Measurements from ENCODE around the gene TESPA1. TPM values are rescaled to one million over a fixed set of nuclear protein-coding genes. Genes with fewer than 3 reads are reported as not detected.

Gene TESPA1
- total RNA-seq, 1 donor from 2014 or later, result not detected

GRCh38 chr12:55017416-55017925 is 32.9 kb upstream of the TESPA1 start:
- Mint-ChIP-seq H3K27me3 (peaks cover 30% of the 10 kb centered on the region), H3K4me3 (no peak overlapping the region), H3K36me3 (no peaks in the 10 kb centered on the region), H3K4me1 (ENCODE audit: unreplicated experiment) (peaks cover 3% of the 10 kb centered on the region), H3K27ac (no peak overlapping the region), H3K9me3 (no peaks in the 10 kb centered on the region)
- TF ChIP-seq CTCF (conservative IDR thresholded peaks at IDR 0.05), result no peak
- DNase-seq (ENCODE audit: extremely low spot score, unreplicated experiment), result no peak

- Mint-ChIP-seq H3K36me3 (no peaks in the 10 kb centered on the region), H3K27me3 (peaks cover 31% of the 10 kb centered on the region), H3K9me3 (no peaks in the 10 kb centered on the region), H3K27ac (no peak overlapping the region), H3K4me3 (no peak overlapping the region), H3K4me1 (ENCODE audit: unreplicated experiment) (peaks cover 12% of the 10 kb centered on the region)
- no peak for TF ChIP-seq CTCF (conservative IDR thresholded peaks at IDR 0.05)
- no peak for DNase-seq (ENCODE audit: extremely low spot score, unreplicated experiment)
Measured at GRCh38 chr12:55008944-55009585, 24.5 kb upstream of the TESPA1 start.

GRCh38 chr12:55002355-55002754 is 17.8 kb upstream of the TESPA1 start:
- no peak overlapping the region for H3K27ac Mint-ChIP-seq
- peaks cover 28% of the 10 kb centered on the region for H3K27me3 Mint-ChIP-seq
- no peak overlapping the region for H3K4me3 Mint-ChIP-seq

GRCh38 chr12:55001198-55001868 is 16.8 kb upstream of the TESPA1 start:
- no peak for DNase-seq (ENCODE audit: extremely low spot score, unreplicated experiment)
- Mint-ChIP-seq H3K4me1 (ENCODE audit: unreplicated experiment) (no peaks in the 10 kb centered on the region), H3K27me3 (peaks cover 29% of the 10 kb centered on the region), H3K36me3 (no peaks in the 10 kb centered on the region), H3K9me3 (no peaks in the 10 kb centered on the region), H3K4me3 (no peak overlapping the region), H3K27ac (no peak overlapping the region)
- TF ChIP-seq CTCF (conservative IDR thresholded peaks at IDR 0.05), result no peak

More at GRCh38 chr12:55002355-55002754, 17.8 kb upstream of the TESPA1 start:
- TF ChIP-seq CTCF (conservative IDR thresholded peaks at IDR 0.05), result no peak
- DNase-seq (ENCODE audit: extremely low spot score, unreplicated experiment), result no peak
- H3K9me3 Mint-ChIP-seq, result no peaks in the 10 kb centered on the region
- H3K4me1 Mint-ChIP-seq (ENCODE audit: unreplicated experiment), result no peaks in the 10 kb centered on the region
- H3K36me3 Mint-ChIP-seq, result no peaks in the 10 kb centered on the region

GRCh38 chr12:54998958-54999510 is 14.5 kb upstream of the TESPA1 start:
- Mint-ChIP-seq H3K4me1 (ENCODE audit: unreplicated experiment) (no peaks in the 10 kb centered on the region), H3K9me3 (no peaks in the 10 kb centered on the region), H3K27me3 (peaks cover 29% of the 10 kb centered on the region), H3K4me3 (no peak overlapping the region), H3K27ac (no peak overlapping the region), H3K36me3 (no peaks in the 10 kb centered on the region)
- no peak for TF ChIP-seq CTCF (conservative IDR thresholded peaks at IDR 0.05)
- DNase-seq (ENCODE audit: extremely low spot score, unreplicated experiment), result no peak

Data from type B pancreatic cell (in vitro differentiated cells).